CD4-positive, alpha-beta memory T cell (primary cell): ENCODE measurements around the gene RPS6KA5. TPM values are rescaled to one million over a fixed set of nuclear protein-coding genes. Genes with fewer than 3 reads are reported as not detected.
A peak's percentile ranks its signal among the peaks of the same experiment; 100 is the strongest.

Experiments
- CTCF ChIA-PET: fragments of 350-600 bp; sonication (Branson Sonifier 250); formaldehyde crosslinking; loops from one replicate; lab custom pipeline; 2021; ENCODE audit warnings: inconsistent platforms; ENCODE audit not compliant: partially characterized antibody; lab: Charles Lee
- POLR2A ChIA-PET: fragments of 350-600 bp; sonication (Branson Sonifier 250); formaldehyde crosslinking; loops from one replicate; lab custom pipeline; 2021; ENCODE audit not compliant: partially characterized antibody; lab: Charles Lee
- DNase-seq, 5 donors: peaks; one replicate each; pipeline versions ENCODE4 v3.0.0 to v3.0.0-alpha.2; 2020 to 2022; ENCODE audit warnings: mixed read lengths in 1 of 5
- H3K27ac ChIP-seq: one replicate; pipeline ENCODE4 v1.7.0; 2013; ENCODE audit warnings: low read depth, low read length
- H3K27me3 ChIP-seq: 2 replicates; pipeline ENCODE4 v1.7.0; 2013; ENCODE audit warnings: mild to moderate bottlenecking, low read length, moderate library complexity; ENCODE audit not compliant: insufficient read depth
- H3K36me3 ChIP-seq: 2 replicates; pipeline ENCODE4 v1.7.0; 2013; ENCODE audit warnings: mild to moderate bottlenecking, low read length, moderate library complexity; ENCODE audit not compliant: insufficient read depth
- H3K4me1 ChIP-seq: 2 replicates; pipeline ENCODE4 v1.7.0; 2013; ENCODE audit warnings: mild to moderate bottlenecking, low read length, moderate library complexity; ENCODE audit not compliant: insufficient read depth
- H3K4me3 ChIP-seq, 2 donors: one replicate each; pipeline ENCODE4 v1.7.0; 2013; ENCODE audit warnings: low read length in 2 of 2, mild to moderate bottlenecking in 1 of 2
- H3K9me3 ChIP-seq, 2 donors: one replicate each; pipeline ENCODE4 v1.7.0; 2013; ENCODE audit warnings: low read length in 2 of 2, control low read depth in 1 of 2; ENCODE audit not compliant: control insufficient read depth in 1 of 2
- H3K27ac Mint-ChIP-seq, 7 donors: one replicate each; pipeline ENCODE4 v1.8.0; 2020 to 2021; ENCODE audit warnings: mixed read lengths in 7 of 7, mild to moderate bottlenecking in 6 of 7, inconsistent platforms in 3 of 7, moderate library complexity in 3 of 7
- H3K27me3 Mint-ChIP-seq, 2 donors: one replicate each; pipeline ENCODE4 v1.8.0; 2020 to 2021; ENCODE audit warnings: mixed read lengths in 2 of 2
- H3K36me3 Mint-ChIP-seq, 2 donors: one replicate each; pipeline ENCODE4 v1.8.0; 2020 to 2021; ENCODE audit warnings: mixed read lengths in 2 of 2, inconsistent platforms in 1 of 2, mild to moderate bottlenecking in 1 of 2
- H3K4me1 Mint-ChIP-seq, 4 donors: one replicate each; pipeline ENCODE4 v1.8.0; 2020 to 2021; ENCODE audit warnings: mixed read lengths in 4 of 4, mild to moderate bottlenecking in 1 of 4
- H3K4me3 Mint-ChIP-seq, 8 donors: one replicate each; pipeline ENCODE4 v1.8.0; 2020 to 2021; ENCODE audit warnings: mixed read lengths in 8 of 8, mild to moderate bottlenecking in 7 of 8, moderate library complexity in 6 of 8, inconsistent platforms in 3 of 8
- H3K9me3 Mint-ChIP-seq, 8 donors: one replicate each; pipeline ENCODE4 v1.8.0; 2020 to 2021; ENCODE audit warnings: mixed read lengths in 8 of 8, mild to moderate bottlenecking in 5 of 8, inconsistent platforms in 3 of 8, moderate library complexity in 1 of 8
- intact Hi-C: fragments of 100-400 bp; cut with micrococcal nuclease; formaldehyde crosslinking; loops from one replicate; pipeline ENCODE4 v1.15.1; 2023
- polyA plus RNA-seq, 2 donors: library from polyadenylated mRNA; unstranded; fragments of 300-500 nt; fragmentation: Illumina TruSeq; gene quantifications; one replicate each; pipeline ENCODE4 v1.2.3, GENCODE V29; 2021
- total RNA-seq, 2 experiments: library from RNA; stranded (reverse); gene quantifications; one replicate each; pipeline ENCODE4 v1.2.3, GENCODE V29; 2021

The RPS6KA5 gene
- total and polyA plus RNA-seq, 4 experiments from 2014 or later: 28.8 to 44.7 (median 36.3) TPM

DNA sequence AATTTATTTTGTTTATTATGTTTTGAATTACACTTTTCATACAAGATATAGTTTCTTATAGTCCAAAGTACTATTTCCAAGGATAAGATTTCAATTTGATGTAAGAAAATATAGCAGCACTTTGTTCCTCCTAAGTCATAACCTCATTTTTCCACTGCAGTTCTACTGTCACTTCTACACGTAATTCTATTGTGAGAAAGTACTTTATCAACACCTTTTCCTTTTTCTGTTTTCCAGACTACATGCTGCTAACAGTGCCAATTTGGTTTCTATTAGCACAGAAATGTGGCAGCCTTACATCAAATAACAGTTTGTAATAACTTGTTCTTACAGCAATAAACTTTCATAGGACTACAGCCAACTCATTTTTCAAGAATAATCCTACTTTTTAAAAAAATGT, 45.0 kb downstream of the RPS6KA5 start:
- Mint-ChIP-seq H3K9me3 (peaks cover 0 to 2% (median 0%) of the 10 kb centered on the region in 8 donors), H3K36me3 (peaks cover 0 to 10% of the 10 kb centered on the region in 2 donors), H3K4me3 (no peak overlapping the region), H3K27me3 (no peaks in the 10 kb centered on the region), H3K27ac (peak overlapping the region in 2 of 7 donors; percentile 29 to 79), H3K4me1 (peaks cover 27 to 47% (median 28%) of the 10 kb centered on the region in 4 donors)
- POLR2A ChIA-PET: no interaction called here
- no peaks in the 10 kb centered on the region for H3K9me3 ChIP-seq
- no peak overlapping the region for H3K4me3 ChIP-seq
- H3K27me3 ChIP-seq: no peaks in the 10 kb centered on the region
- H3K36me3 ChIP-seq: no peaks in the 10 kb centered on the region
- CTCF ChIA-PET: no interaction called here
- H3K4me1 ChIP-seq: peaks cover 22% of the 10 kb centered on the region
- DNase-seq: no peak
- intact Hi-C loops: no loop called here
- no peak overlapping the region for H3K27ac ChIP-seq

DNA sequence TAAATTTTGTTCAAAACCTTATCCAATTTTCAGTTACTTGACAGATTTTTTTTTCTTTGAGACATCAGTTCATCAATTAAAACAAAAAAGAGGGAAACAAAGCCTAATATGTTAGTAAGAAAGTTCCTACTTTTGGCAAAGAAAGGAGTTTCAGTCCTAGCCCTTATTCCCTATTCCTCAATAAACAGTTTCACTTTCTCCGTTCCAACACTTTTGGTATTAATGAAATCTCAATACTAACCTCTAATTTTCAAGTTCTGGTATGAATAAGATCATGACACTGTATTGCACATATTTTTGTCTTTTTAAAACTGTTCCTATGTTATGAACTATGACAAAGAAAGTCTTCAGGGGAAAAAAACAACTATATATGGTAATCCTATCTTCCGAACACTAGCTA, 48.4 kb downstream of the RPS6KA5 start:
- POLR2A ChIA-PET: no interaction called here
- Mint-ChIP-seq H3K4me1 (peaks cover 32 to 49% (median 37%) of the 10 kb centered on the region in 4 donors), H3K36me3 (no peaks in the 10 kb centered on the region), H3K27ac (no peak overlapping the region), H3K9me3 (peaks cover 0 to 2% (median 0%) of the 10 kb centered on the region in 8 donors), H3K27me3 (no peaks in the 10 kb centered on the region), H3K4me3 (no peak overlapping the region)
- H3K4me3 ChIP-seq: no peak overlapping the region
- no peak for DNase-seq
- H3K4me1 ChIP-seq: peaks cover 37% of the 10 kb centered on the region
- no peak overlapping the region for H3K27ac ChIP-seq
- CTCF ChIA-PET: interaction anchor here (0.9 kb wide), 1 partner anchor 14 kb away, joined by 3 read pairs; no protein-coding TSS in a partner anchor
- intact Hi-C loops: no loop called here
- H3K36me3 ChIP-seq: no peaks in the 10 kb centered on the region
- H3K9me3 ChIP-seq: no peaks in the 10 kb centered on the region
- no peaks in the 10 kb centered on the region for H3K27me3 ChIP-seq

DNA sequence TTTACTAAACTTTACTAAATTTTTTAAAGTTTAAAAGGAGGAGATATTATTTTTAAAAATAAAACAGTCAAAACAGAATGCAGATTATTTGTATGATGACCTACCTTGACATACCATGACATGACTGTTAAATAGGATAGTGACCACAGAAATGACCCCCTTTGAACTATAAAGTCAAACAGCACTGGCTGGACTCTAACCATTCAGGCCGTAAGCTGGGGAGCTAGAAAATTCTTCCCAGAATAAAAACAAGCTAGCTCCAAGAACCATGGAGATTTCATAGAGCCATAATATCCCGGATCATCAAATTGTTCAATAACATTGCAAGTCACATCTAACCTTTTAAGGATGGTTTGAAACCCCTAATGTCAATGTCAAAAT, 50.3 kb downstream of the RPS6KA5 start:
- H3K27ac Mint-ChIP-seq: no peak overlapping the region
- no peaks in the 10 kb centered on the region for H3K27me3 ChIP-seq
- no peak for DNase-seq
- intact Hi-C loops: no loop called here
- ChIA-PET POLR2A (no interaction called here), CTCF (interaction anchor here (0.6 kb wide), 1 partner anchor 74 kb away, joined by 3 read pairs; no protein-coding TSS in a partner anchor)
- peak overlapping the region in 1 of 8 donors; percentile 5 for H3K4me3 Mint-ChIP-seq
- peaks cover 33% of the 10 kb centered on the region for H3K4me1 ChIP-seq
- no peaks in the 10 kb centered on the region for H3K27me3 Mint-ChIP-seq
- H3K4me3 ChIP-seq: no peak overlapping the region
- H3K36me3 ChIP-seq: no peaks in the 10 kb centered on the region
- peaks cover 0 to 2% (median 0%) of the 10 kb centered on the region in 8 donors for H3K9me3 Mint-ChIP-seq
- H3K27ac ChIP-seq: no peak overlapping the region
- no peaks in the 10 kb centered on the region for H3K9me3 ChIP-seq
- H3K36me3 Mint-ChIP-seq: no peaks in the 10 kb centered on the region
- peaks cover 30 to 51% (median 41%) of the 10 kb centered on the region in 4 donors for H3K4me1 Mint-ChIP-seq

DNA sequence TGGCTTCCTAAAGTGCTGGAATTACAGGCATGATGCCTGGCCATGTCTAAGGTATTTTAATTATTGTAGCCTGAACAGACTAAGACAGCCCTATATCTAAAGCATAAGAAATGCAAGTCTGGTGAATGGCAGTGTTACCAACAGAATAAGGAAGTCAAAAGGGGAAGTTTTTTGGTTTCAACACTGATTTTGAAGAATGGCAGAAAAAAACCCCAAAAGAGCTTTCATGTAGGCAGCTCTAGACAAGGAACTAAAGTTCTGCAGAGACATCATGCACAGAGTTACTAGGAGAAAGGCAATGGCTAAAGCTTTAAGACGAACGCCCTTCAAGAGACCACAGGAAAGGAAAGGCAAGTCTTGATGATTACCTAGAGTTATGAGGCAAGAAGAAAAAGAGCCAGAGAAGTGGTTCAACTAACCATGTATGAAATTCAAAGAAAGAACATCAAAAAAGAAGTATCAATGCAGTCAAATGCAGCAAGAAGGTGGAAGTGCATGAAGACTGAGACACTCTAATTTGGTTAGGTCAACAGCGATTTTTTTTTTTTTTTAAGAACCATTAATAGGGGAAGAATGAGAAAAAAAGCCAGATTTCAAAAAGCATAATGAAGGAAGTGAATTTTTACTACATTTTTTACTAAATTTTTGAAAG, 50.8 kb downstream of the RPS6KA5 start:
- H3K4me1 ChIP-seq: peaks cover 33% of the 10 kb centered on the region
- no peaks in the 10 kb centered on the region for H3K27me3 ChIP-seq
- peak in 1 of 5 donors; percentile 13 for DNase-seq
- H3K9me3 Mint-ChIP-seq: peaks cover 0 to 2% (median 0%) of the 10 kb centered on the region in 8 donors
- intact Hi-C loops: no loop called here
- H3K9me3 ChIP-seq: no peaks in the 10 kb centered on the region
- H3K4me3 Mint-ChIP-seq: peak overlapping the region in 6 of 8 donors; percentile 6 to 62 (median 25)
- no peak overlapping the region for H3K27ac ChIP-seq
- H3K4me3 ChIP-seq: no peak overlapping the region
- no peaks in the 10 kb centered on the region for H3K27me3 Mint-ChIP-seq
- H3K27ac Mint-ChIP-seq: peak overlapping the region in 1 of 7 donors; percentile 1
- CTCF ChIA-PET: no interaction called here
- H3K36me3 ChIP-seq: no peaks in the 10 kb centered on the region
- H3K4me1 Mint-ChIP-seq: peaks cover 27 to 51% (median 42%) of the 10 kb centered on the region in 4 donors
- POLR2A ChIA-PET: no interaction called here
- H3K36me3 Mint-ChIP-seq: no peaks in the 10 kb centered on the region

DNA sequence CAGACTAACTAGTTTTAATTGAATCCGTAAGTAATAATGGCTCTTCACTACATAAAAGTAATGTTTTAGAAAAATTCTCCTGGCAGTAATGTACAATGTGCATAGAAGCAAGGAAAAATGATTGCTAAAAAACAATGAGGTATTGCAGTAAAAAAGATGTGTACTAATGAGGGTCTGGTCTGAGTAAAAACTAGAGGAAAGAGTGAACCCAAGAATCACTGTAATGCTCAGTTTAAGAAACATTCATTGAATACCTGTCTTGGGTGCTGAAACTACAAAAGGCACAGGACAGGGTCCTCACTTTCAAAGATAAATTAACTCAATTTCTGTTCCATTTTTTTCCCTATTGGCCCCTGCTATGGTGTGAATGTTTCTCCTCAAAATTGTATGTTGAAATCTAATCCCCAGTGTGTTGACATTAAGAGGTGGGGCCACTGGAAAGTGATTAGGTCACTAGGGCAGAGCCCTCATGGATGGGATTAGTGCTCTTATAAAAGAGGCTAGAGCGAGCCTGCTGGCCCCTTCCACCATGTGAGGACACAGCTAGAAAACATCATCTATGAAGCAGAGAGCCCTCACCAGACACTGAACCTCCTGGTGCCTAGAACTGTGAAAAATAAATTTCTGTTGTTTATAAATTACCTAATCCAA, 51.6 kb downstream of the RPS6KA5 start:
- H3K27ac ChIP-seq: no peak overlapping the region
- H3K9me3 ChIP-seq: no peaks in the 10 kb centered on the region
- H3K4me1 ChIP-seq: peaks cover 33% of the 10 kb centered on the region
- peaks cover 27 to 53% (median 45%) of the 10 kb centered on the region in 4 donors for H3K4me1 Mint-ChIP-seq
- peak overlapping the region in 1 of 8 donors; percentile 9 for H3K4me3 Mint-ChIP-seq
- H3K36me3 Mint-ChIP-seq: no peaks in the 10 kb centered on the region
- POLR2A ChIA-PET: no interaction called here
- peaks cover 0 to 2% (median 0%) of the 10 kb centered on the region in 8 donors for H3K9me3 Mint-ChIP-seq
- CTCF ChIA-PET: interaction anchor here (1.4 kb wide), 1 partner anchor 106 kb away, joined by 4 read pairs; no protein-coding TSS in a partner anchor
- no peak overlapping the region for H3K27ac Mint-ChIP-seq
- no peak for DNase-seq
- no peaks in the 10 kb centered on the region for H3K36me3 ChIP-seq
- intact Hi-C loops: no loop called here
- no peaks in the 10 kb centered on the region for H3K27me3 ChIP-seq
- no peak overlapping the region for H3K4me3 ChIP-seq
- no peaks in the 10 kb centered on the region for H3K27me3 Mint-ChIP-seq

DNA sequence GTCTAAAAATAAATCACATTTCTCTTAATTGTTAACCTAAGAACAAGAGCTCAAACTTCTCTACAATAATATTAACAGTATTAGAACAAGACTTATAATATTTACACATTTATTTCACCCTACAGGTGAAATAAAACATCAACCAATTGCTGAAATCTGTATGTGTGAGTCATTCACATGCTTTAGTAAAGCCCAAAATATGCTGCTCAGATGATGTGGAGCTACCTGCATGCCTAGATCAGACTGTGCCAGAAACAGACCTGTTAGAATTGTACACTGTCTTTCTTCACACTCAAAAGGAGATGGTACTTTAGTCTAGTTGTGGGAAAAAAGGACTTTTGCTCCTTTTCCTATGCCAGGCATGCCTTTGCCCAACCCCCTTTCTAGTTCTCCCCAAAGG, 54.7 kb downstream of the RPS6KA5 start:
- Mint-ChIP-seq H3K9me3 (no peaks in the 10 kb centered on the region), H3K4me3 (peak overlapping the region in 1 of 8 donors; percentile 57), H3K4me1 (peaks cover 28 to 55% (median 45%) of the 10 kb centered on the region in 4 donors), H3K27ac (peak overlapping the region in 2 of 7 donors; percentile 13 to 76), H3K36me3 (peaks cover 2 to 4% of the 10 kb centered on the region in 2 donors), H3K27me3 (no peaks in the 10 kb centered on the region)
- Histone ChIP-seq H3K27me3 (no peaks in the 10 kb centered on the region), H3K4me1 (peaks cover 26% of the 10 kb centered on the region), H3K9me3 (no peaks in the 10 kb centered on the region), H3K36me3 (no peaks in the 10 kb centered on the region), H3K4me3 (no peak overlapping the region), H3K27ac (no peak overlapping the region)
- POLR2A ChIA-PET: no interaction called here
- intact Hi-C loops: no loop called here
- DNase-seq: no peak
- CTCF ChIA-PET: interaction anchor here (3.8 kb wide), 1 partner anchor 168 kb away, joined by 14 read pairs; no protein-coding TSS in a partner anchor

DNA sequence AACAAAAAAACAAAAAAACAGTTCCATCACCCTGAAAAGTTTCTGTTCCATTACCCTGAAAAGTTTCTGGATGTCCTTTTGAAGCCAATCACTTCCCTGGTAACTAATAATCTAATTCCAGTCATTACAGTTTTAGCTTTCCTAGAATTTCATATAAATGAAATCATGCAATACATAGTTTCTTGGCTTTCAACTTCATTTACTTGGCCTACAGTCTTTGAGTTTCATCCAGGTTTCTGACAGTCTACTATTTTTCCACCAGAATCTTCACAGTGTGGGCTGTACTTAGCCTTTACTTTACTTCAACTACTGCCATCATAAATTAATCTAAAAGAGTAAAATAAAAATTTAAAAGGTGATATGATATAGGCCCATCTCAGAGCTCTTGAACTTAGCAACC, 55.5 kb downstream of the RPS6KA5 start:
- Mint-ChIP-seq H3K9me3 (no peaks in the 10 kb centered on the region), H3K27me3 (no peaks in the 10 kb centered on the region), H3K4me3 (no peak overlapping the region), H3K4me1 (peaks cover 21 to 48% (median 39%) of the 10 kb centered on the region in 4 donors), H3K36me3 (peaks cover 2 to 4% of the 10 kb centered on the region in 2 donors), H3K27ac (no peak overlapping the region)
- Histone ChIP-seq H3K9me3 (no peaks in the 10 kb centered on the region), H3K36me3 (no peaks in the 10 kb centered on the region), H3K27ac (no peak overlapping the region), H3K4me1 (peaks cover 19% of the 10 kb centered on the region), H3K27me3 (no peaks in the 10 kb centered on the region), H3K4me3 (no peak overlapping the region)
- DNase-seq: no peak
- intact Hi-C loops: no loop called here
- CTCF ChIA-PET: interaction anchor here (1.2 to 3.8 kb wide), 2 partner anchors 102 to 169 kb away, joined by 5 to 14 read pairs; no protein-coding TSS in a partner anchor
- POLR2A ChIA-PET: no interaction called here
